Renal pelvis (tissue), 12 donors: ENCODE measurements around the gene CTNNA2. TPM values are rescaled to one million over a fixed set of nuclear protein-coding genes. Genes with fewer than 3 reads are reported as not detected.

Experiments
- DNase-seq: peaks from one replicate; pipeline ENCODE4 v3.0.0-alpha.2; 2013
- long read RNA-seq, 16 experiments: transcript quantifications; one replicate each; lab custom pipeline, GENCODE V29; 2026
- polyA plus RNA-seq, 3 donors: library from polyadenylated mRNA; unstranded; fragments of 120-200 nt; gene quantifications; one replicate each; pipeline ENCODE4 v1.2.1, GENCODE V29; 2013; ENCODE audit not compliant: insufficient read length in 3 of 3

Gene CTNNA2
- polyA plus RNA-seq = 1 to 10 TPM; 4.0 to 5.2 (median 4.2) TPM
- long read RNA-seq, donor 1 = 0 reads
- long read RNA-seq, donor 2, partial matches to known transcripts = 0 of 1 reads
- long read RNA-seq, donor 2, other reads (novel, unspliced or antisense) = 0 of 1 reads
- long read RNA-seq, donor 3 = 0 reads
- long read RNA-seq, donor 4 = 0 reads
- long read RNA-seq, donor 5, partial matches to known transcripts = 0 of 5 reads
- long read RNA-seq, donor 5, other reads (novel, unspliced or antisense) = 5 of 5 reads
- long read RNA-seq, donor 6 = 0 reads
- long read RNA-seq, donor 7 = 0 reads
- long read RNA-seq, donor 8 = 0 reads
- long read RNA-seq, donor 9 = 0 reads
- long read RNA-seq, donor 10, partial matches to known transcripts = 0 of 6 reads
- long read RNA-seq, donor 10, other reads (novel, unspliced or antisense) = 6 of 6 reads
- long read RNA-seq, donor 11 = 0 reads
- long read RNA-seq, donor 12 = 0 reads
- long read RNA-seq, donor 13 = 0 reads
- long read RNA-seq, donor 14 = 0 reads
- long read RNA-seq, donor 15 = 0 reads
- long read RNA-seq, donor 16 = 0 reads

DNA sequence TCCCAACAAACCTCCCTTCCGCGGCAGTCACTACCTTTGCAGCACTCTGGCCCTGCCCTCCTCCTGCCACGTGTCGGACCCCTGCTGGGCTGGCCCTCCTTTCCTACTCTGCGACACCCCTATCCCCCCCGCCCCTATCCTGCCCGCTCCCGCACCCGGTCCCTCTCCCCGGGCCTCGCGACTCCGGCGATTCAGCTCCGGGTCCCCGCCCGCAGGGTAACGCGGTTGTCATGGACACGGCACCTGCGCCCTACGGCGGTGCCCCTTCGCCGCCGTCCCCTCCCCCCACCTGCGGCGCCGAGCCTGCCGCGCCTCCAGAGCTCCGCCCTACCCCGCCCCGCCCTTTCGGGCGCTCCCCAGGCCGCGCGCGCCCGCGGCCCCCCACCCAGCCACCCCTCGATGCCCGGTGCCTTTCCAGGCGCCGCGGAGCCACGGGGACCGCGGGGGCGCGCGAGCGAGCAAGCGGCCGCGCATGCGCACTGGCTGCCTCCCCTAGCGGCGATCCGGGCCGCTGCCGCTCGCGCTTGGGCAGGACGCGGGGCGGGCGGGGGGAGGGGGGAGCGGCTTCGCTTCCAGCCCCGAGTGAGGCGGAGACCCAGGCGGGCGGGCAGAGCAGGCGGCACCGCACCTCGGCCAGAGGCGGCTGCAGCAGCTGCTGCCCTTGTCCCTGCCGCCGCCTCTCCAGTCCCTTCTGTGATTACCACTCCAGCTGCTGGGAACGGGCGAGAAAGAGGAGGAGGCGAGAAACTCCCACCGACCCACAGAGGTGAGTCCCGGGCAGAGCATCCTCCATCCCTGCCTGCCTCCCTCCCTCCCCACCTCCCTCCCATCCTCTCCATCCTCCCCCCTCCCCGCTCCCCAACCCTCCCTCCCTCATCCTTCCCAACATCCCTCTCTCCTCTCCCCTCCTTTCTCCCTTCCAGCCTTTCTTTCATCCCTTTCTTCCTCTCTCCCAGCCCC lies at the start of gene CTNNA2:
TSS of gene CTNNA2 (plus strand) at position 610 of the 960 bp plus-strand sequence.
- DNase-seq = peak; percentile 63

DNA sequence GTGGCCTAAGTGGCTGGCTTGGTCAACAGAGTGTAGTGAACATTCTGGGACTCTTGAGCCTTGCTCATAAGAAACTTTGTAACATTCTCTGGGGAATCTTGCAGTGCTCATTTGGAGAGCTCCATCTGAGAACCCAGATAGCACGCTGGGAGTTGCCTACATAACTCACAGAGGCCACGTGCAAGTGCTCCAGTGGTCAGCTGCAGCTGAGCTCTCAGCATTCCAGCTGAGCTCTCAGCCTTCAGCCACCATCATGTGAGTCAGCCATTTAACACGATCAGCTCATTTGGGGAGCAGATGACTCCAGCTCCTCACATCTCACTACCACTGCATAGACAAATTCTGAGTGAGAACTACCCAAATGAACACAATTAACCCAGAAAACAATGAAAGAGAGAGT lies 25.5 kb upstream of the CTNNA2 start:
- DNase-seq = no peak

DNA sequence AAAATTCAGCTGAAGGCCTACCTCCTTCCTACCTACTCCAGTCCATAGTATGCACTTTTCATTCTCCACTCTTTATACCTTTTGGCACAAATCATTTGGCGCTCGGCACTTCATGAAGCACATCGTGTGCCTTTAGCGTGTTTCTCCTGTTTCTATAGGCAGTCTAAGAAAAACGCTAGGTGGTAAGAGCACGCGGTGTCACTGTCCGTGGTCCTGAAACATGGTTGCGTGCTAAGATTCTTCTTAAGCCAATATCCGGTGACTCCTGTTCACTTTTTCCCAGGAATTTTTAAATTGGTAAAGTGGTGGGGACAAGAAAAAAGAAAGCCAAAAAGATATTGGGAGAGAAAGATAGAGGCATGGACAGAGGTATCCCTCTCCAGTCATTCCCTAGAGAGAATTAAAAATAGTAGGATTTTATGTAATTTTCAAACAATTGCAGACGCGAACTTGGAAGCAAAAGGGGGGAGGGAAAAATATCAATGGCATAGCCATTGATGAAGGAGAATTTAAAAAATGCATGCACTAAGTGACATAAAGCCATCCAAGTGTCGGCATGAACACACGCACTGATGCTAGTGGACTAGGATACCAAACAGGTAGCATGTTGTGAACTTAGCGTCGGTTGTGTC lies 1.4 kb upstream of the CTNNA2 start:
- peak; percentile 90 for DNase-seq

DNA sequence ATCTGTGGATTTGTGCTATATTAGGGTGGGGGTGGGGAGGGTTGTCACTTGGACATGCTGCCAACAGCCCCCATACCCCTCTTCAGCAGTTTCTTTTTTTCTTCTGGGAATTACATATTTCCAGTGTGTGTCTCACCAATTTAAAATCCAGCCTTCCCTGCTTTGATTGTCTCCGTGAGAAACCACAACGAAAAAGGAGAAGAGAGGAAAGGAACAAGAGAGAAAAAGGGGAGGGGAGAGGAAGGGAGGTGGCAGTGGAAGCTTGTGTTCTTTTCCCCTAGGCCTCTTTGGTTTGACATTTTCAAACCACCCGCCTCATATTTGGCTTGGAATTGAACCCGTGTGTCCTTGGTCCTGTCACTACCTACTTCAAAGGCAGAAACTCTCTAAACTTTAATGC lies 860 bp downstream of the CTNNA2 start:
- no peak for DNase-seq

DNA sequence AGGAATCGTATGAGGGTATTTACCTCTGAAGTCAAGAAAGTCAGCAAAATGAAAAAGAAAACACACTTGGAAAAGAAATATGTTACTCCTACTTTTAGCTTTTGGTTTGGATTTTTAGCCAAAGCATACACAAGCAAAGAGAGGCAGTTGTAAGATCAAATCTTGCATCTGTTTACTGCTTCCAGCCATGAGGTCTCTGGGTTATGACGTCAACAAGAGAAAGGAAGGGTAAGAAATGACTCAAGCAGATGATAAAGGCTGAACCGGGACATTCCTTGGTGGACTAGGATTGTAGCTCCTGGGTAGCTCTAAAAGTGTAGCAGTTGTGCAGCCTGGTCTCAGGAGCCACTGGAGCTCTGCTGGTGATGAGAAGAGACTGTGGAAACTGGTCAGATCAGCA lies 16.8 kb downstream of the CTNNA2 start:
- DNase-seq = no peak

DNA sequence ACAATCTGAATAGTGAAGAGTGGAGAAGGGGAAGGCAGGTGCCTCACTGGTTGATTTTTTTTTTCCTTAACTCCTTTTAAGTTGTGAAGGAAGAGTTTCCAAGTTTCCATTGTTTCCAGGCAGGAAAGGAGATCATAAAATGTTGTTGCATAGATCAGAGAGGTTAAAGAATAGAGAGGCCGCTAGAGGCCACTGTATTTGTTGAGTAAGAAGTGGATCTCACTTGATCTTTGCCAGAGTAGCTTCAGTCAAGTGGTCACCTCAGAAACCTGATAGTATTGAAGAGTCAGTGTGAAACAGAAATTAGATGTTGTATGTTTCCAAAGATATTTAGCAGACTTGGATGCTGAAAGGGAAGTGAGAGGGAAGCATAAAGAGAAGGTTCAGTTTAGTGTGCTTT lies 17.6 kb downstream of the CTNNA2 start:
- DNase-seq = peak; percentile 27

DNA sequence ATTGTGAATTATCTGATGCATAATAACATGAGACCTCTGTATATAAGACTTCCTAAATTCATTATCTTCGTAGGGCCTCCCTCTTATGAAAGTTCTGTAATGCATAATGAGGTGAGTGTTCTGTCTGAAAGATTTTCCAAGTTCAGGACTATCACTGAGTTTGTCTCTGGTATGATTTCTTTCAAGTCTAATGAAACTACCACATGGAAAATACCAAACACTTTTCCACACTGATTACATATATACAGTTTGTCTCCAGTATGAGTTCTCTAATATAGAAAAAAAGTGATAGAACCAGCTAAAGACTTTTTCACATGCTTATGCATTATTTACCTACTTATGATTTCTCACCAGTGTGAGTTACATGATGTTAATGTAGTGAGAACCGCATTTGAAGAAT lies 34.7 kb downstream of the CTNNA2 start:
- DNase-seq = no peak

DNA sequence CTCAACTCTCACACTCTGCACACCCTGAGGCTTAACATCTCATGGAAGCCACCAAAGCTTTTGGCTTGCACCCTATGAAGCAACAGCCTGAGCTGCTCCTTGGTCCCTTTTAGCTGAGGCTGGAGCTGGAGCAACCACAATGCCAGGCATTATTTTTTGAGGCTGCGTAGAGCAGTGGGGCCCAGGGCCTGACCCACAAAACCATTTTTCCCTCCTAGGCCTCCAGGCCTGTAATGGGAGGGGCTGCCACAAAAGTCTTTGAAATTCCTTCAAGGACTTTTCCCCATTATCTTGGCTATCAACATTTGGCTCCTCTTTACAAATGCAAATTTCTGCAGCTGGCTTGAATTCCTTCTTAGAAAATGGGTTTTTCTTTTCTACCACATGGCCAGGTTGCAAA lies 39.8 kb downstream of the CTNNA2 start:
- no peak for DNase-seq

DNA sequence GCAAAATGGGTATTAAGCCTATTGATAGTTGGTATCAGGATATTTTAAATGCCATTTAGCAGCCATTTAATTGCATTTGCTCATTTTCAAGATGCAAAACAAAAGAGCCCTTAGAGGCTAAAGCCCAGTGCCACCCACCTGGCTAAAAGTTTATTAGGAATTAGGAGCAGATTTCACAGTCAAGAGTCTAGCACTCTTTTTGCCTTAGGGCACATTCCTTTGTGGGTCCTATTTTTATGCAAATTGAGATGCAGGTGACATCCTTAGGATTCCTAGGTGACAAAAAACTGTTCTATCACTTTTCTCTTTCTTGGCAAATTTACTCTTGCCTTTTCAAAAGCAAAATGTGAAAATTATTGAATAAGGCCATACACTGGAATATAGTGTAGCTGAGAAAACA lies 42.0 kb downstream of the CTNNA2 start:
- no peak for DNase-seq

DNA sequence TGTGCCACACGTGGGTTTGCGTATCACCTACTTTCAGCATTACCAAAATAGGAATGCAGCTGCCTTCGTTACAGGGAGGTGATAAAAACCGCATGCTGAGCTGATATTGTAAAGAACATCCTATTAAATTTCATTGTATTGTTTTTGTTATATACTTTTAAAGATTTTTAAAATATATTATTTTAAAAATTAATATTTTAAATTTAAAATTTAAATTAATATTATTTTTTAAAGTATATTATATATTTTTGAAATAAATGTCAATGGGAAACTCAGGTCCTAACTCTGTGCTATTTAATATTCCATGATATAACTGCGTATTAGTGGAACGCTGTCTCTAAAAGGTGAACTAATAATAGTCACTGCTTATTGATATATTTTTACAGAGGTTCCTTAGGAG lies 51.2 kb downstream of the CTNNA2 start:
- no peak for DNase-seq

DNA sequence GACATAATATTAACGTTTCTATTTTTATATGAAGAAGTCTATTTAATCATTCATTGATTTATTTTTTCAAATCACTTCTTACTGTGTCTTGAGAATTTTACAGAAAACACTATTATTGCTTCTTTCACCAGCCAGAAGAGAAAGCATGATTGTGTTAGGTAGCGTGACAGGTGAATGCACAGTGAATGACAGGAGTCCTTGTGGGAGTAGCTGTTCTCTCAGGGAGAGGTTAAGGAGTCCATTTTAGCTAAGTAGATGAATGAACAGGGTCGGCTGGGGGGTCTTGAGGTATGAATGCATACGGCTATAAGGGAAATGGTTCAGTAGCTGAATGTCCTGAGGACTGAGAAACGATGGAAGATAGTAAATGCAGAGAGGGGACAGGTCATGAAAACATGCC lies 56.2 kb downstream of the CTNNA2 start:
- no peak for DNase-seq

DNA sequence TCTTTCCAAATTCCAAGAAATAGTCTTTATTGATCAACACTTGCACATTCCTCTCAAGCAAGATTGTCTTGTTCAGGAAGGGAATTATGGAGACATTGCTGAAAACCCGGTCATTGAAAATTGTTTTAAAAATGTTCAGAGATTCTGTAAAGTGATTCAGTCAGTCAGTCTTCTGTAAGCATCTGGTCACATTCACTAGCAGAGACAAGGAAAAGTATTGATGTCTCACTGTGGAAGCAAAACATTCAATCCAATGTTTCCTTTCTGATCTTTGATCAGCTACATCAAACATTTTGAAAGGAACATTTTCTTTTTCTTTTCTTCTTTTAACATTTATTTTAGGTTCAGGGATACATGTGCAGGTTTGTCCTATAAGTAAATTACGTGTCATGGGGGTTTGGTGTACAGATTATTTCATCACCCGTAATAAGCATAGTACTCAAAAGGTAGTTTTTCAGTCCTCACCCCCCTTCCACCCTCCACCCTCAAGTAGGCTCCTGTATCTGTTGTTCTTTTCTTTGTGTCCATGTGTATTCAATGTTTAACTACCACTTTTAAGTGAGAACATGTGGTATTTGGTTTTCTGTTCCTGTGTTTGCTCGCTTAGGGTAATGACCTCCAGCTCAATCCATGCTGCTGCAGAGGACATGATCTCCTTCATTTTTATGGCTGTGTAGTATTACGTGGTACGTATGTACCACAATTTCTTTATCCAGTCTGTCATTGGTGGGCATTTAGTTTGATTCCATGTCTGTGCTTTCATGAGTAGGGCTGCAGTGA lies 61.2 kb downstream of the CTNNA2 start:
- DNase-seq = no peak

DNA sequence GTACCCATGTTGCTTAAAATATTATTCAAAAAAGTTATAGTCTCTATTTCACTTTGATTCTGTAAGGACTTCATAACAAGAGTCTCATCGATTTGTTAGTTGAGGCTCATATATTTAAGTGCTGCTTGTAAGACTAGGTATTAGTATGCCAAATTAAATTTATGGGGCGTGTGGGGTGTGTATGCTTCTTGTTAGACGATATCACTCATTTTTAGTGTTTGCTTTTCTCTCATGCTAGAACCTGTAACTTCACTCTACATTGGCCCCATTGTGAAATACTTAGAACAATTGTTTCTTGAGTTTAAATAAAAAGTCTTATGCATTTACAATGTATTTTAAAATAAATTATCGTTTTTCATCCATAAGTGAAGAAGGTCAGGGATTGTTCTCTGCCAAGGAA lies 63.6 kb downstream of the CTNNA2 start:
- DNase-seq = peak; percentile 42

DNA sequence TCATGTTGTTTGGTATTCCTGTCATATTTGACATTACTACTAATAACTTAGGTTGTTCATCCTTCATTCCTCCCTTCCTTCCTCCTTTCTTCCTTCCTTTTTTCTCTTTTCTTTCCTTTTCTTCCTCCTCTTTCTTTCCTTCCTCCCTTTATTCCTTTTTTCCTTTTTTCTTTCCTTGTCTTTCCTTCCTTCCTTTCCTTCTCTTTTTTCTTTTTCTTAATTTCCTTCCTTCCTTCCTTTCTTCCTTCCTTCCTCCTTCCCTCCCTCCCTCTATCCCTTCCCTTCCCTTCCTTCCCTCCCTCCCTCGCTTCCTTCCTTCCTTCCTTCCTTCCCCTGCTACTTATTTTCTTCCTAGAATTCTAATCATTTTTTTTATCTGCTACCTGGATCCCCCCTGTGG lies 66.1 kb downstream of the CTNNA2 start:
- DNase-seq = no peak

DNA sequence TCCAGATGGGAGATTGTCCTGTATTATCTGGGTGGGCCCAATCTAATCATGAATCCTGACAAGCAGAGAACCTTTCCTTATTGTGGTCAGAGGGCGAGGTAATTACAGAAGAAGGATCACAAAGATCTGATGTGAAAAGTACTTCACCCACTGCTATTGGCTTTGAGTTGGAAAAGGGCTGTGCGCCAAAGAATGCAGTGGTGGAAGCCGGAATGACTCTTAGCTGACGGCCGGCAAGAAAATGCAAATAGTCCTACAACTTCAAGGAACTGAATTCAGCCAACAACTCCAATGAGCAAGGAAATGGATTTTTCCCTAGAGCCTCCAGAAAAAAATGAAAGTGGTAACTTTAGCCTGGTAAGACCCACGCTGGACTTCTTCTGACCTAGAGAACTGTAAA lies 67.3 kb downstream of the CTNNA2 start:
- no peak for DNase-seq

DNA sequence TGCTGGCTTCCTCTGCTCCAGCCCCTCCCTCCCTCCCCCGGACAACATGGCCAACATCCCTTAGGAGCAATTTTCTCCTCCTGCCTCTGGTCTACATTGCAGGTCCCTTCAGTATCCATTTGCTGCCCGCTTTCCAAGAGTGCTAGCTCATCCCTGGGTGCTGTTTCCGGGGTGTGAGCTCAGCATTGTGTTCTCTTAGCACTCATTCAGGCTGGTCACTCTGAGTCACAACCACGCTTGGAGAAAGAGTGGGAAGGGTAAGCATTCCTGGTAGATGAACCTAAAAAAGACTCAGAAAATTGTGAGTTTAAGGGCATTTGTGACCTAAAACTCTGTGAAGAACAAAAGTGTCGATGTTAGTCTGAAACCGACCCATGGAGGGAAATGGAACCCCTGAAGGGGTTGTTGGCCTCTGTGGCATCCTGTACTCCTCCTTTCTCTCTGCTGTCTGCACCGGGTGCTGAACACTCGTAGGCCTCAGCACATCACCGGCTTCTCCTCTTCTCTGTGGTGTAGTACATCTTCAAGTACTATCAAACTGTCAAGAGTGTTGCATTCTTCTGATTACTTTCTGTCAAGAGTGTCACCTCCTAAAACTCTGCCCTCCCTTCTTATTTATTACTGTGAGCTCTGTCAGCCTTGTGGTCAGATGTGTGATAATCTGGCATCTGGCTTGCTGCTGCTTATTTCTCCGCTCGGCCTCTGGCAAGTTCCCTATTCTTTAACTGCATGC lies 73.0 kb downstream of the CTNNA2 start:
- DNase-seq = peak; percentile 73

DNA sequence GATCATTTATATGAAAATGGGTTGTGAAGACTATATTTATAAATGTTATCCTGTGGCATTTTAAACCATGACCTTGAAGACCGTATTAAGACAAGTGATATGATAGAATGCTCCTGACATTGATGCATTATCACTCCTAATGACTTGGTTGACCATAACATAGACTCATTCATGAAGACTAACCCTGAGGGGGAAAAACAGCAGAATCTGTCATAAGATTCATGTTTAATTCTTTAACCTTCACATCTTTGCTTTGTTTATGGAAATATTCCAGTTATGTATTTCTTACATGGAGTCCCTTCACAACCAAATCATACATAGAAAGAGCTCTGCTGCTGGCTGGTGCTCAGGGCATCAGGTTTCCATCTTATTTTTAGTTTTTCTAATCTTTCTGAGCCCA lies 78.4 kb downstream of the CTNNA2 start:
- DNase-seq = no peak

DNA sequence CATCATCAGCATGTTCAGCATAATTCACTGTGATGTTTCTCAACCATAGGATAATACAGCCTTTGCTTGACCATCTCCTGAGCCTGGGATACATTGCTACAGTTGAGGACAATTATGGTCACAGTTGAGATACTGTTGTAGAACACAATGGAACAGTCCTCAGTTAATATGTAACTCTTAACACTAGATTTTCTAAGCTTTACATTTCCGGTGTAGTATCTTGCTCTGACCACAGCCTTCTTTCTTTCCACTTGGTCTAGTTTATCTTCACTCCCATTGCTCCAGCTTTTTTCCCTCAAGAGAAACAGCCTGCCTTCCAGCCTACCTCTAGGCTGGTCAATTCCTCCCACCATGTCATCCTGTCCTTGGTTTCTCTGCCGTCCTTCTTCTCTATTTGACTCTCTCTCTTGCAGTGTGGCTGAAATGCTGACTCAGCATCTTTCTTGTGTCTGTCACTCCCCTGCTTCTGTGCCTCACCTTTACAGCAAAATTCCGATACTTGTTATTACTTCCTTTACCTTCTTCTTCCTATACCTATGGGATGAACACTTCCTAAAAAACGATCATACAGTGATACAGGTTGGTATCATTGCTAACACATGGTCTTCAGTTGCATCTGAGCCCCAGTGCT lies 80.5 kb downstream of the CTNNA2 start:
- DNase-seq = no peak

DNA sequence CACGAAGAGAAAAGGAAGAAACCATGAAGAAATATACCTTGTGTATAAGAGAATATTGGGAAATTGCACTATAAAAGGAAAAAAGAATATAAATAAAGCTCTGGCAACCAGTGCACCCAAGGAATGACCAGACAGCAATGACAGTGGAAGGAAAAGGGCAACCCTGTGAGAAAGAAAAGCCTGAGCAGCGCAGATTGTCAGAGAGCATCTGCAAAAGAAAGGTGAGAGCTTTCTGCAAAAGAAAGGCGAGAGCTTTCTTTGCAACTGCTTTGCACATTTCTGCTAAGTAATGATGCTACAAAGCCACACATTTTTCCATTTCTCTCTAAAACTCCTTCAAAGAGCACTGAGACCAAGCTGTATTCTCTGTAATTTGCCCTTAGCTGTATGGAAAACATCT lies 83.6 kb downstream of the CTNNA2 start:
- DNase-seq = no peak

DNA sequence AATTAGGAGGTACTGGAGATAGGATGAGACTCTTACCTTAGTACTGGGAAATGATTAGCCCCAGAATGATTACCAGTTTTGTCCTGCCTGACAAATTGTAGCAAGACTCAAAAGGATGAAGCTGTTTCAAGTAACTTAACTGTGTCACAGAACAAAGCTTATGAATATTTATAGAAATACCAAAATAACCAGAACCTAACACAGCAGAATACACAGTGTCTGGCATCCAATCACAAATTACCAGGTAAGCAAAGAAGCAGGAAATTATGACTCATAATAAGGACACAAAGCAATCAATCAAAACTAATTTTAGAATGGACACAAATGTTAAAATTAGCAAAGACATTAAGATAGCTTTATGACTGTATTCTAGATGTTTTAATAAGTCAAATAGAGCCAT lies 91.9 kb downstream of the CTNNA2 start:
- DNase-seq = no peak
